ENCODE results near the gene ARHGEF7. TPM values are rescaled to one million over a fixed set of nuclear protein-coding genes. Genes with fewer than 3 reads are reported as not detected.

The ARHGEF7 gene
- total and polyA plus RNA-seq, 2 experiments from 2014 or later: 30.1 to 46.8 TPM

- no peaks in the 10 kb centered on the region for H3K9me3 ChIP-seq (ENCODE audit: low read depth)
- no peak overlapping the region for H3K4me3 ChIP-seq
- no peak overlapping the region for H2AFZ ChIP-seq
- no peaks in the 10 kb centered on the region for H3K9me2 ChIP-seq (replicated peaks; ENCODE audit: insufficient read depth)
- no peak overlapping the region for H3K4me2 ChIP-seq
- peaks cover 61% of the 10 kb centered on the region for H4K20me1 ChIP-seq (ENCODE audit: insufficient read depth, poor library complexity, severe bottlenecking)
- peaks cover 4% of the 10 kb centered on the region for H3K4me1 ChIP-seq (ENCODE audit: insufficient read depth)
- H3K27me3 ChIP-seq: no peaks in the 10 kb centered on the region
- H3K27ac ChIP-seq: no peak overlapping the region
- no peaks in the 10 kb centered on the region for H3K36me3 ChIP-seq (replicated peaks; ENCODE audit: insufficient read depth, low read depth)
- no peak for DNase-seq (ENCODE audit: low spot score)
- peaks cover 100% of the 10 kb centered on the region for H3K79me2 ChIP-seq
- TF ChIP-seq, protein P1, sequence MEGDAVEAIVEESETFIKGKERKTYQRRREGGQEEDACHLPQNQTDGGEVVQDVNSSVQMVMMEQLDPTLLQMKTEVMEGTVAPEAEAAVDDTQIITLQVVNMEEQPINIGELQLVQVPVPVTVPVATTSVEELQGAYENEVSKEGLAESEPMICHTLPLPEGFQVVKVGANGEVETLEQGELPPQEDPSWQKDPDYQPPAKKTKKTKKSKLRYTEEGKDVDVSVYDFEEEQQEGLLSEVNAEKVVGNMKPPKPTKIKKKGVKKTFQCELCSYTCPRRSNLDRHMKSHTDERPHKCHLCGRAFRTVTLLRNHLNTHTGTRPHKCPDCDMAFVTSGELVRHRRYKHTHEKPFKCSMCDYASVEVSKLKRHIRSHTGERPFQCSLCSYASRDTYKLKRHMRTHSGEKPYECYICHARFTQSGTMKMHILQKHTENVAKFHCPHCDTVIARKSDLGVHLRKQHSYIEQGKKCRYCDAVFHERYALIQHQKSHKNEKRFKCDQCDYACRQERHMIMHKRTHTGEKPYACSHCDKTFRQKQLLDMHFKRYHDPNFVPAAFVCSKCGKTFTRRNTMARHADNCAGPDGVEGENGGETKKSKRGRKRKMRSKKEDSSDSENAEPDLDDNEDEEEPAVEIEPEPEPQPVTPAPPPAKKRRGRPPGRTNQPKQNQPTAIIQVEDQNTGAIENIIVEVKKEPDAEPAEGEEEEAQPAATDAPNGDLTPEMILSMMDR (IDR thresholded peaks at IDR 0.05; ENCODE audit: poor library complexity): no peak
- TF ChIP-seq EZH2 (IDR thresholded peaks at IDR 0.05; ENCODE audit: borderline replicate concordance) (no peak), EZH2phosphoT487 (IDR thresholded peaks at IDR 0.05; ENCODE audit: low read depth, severe bottlenecking, unreplicated experiment) (no peak)
- 80% methylated on average over 15 of the region's 15 CpGs for WGBS (ENCODE audit: low lambda C conversion rate, missing lambda C conversion rate)
Measured at GRCh38 chr13:111174377-111175114, 59.4 kb downstream of the ARHGEF7 start.

DNA sequence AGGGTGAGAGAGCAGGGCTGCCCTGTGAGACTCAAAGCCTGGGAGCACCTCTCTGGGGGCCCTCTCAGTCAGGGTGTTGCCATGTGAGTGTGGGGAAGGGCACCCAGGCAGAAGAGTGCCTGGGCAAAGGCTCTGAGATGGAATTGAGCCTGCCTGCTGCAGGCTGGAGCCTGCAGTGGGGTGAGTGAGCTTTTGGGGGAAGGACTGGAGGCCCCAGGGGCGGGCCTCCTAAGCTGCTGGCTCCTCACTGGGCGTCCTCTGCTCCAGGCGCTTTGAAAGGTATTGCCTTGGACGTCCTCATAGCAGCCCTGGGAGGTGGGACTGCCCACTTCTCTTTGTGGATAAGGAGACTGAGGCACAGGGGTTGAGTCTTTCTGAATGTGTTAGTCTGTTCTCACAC is 60.3 kb downstream of the ARHGEF7 start:
- no peaks in the 10 kb centered on the region for H3K27me3 ChIP-seq
- DNase-seq (ENCODE audit: low spot score): no peak
- H3K36me3 ChIP-seq (replicated peaks; ENCODE audit: insufficient read depth, low read depth): no peaks in the 10 kb centered on the region
- H3K79me2 ChIP-seq: peaks cover 100% of the 10 kb centered on the region
- H3K9me2 ChIP-seq (replicated peaks; ENCODE audit: insufficient read depth): no peaks in the 10 kb centered on the region
- H3K4me3 ChIP-seq: no peak overlapping the region
- no peak overlapping the region for H3K4me2 ChIP-seq
- no peak overlapping the region for H2AFZ ChIP-seq
- WGBS (ENCODE audit: low lambda C conversion rate, missing lambda C conversion rate): 93% methylated on average over 4 of the region's 4 CpGs
- no peak overlapping the region for H3K27ac ChIP-seq
- H3K9me3 ChIP-seq (ENCODE audit: low read depth): no peaks in the 10 kb centered on the region
- H3K4me1 ChIP-seq (ENCODE audit: insufficient read depth): peaks cover 4% of the 10 kb centered on the region
- H4K20me1 ChIP-seq (ENCODE audit: insufficient read depth, poor library complexity, severe bottlenecking): peaks cover 67% of the 10 kb centered on the region
- TF ChIP-seq, protein P1 (IDR thresholded peaks at IDR 0.05; ENCODE audit: poor library complexity): no peak
- no peak for TF ChIP-seq EZH2 (IDR thresholded peaks at IDR 0.05; ENCODE audit: borderline replicate concordance)
- no peak for TF ChIP-seq EZH2phosphoT487 (IDR thresholded peaks at IDR 0.05; ENCODE audit: low read depth, severe bottlenecking, unreplicated experiment)

- WGBS (ENCODE audit: low lambda C conversion rate, missing lambda C conversion rate): 98% methylated on average over 4 of the region's 4 CpGs
- Histone ChIP-seq H3K4me3 (no peak overlapping the region), H3K27ac (no peak overlapping the region), H3K4me2 (no peak overlapping the region), H3K27me3 (no peaks in the 10 kb centered on the region), H3K4me1 (ENCODE audit: insufficient read depth) (peaks cover 4% of the 10 kb centered on the region), H3K9me2 (replicated peaks; ENCODE audit: insufficient read depth) (no peaks in the 10 kb centered on the region), H3K36me3 (replicated peaks; ENCODE audit: insufficient read depth, low read depth) (no peaks in the 10 kb centered on the region), H3K79me2 (peaks cover 99% of the 10 kb centered on the region), H3K9me3 (ENCODE audit: low read depth) (no peaks in the 10 kb centered on the region), H2AFZ (no peak overlapping the region), H4K20me1 (ENCODE audit: insufficient read depth, poor library complexity, severe bottlenecking) (peaks cover 65% of the 10 kb centered on the region)
- TF ChIP-seq EZH2 (IDR thresholded peaks at IDR 0.05; ENCODE audit: borderline replicate concordance) (no peak), EZH2phosphoT487 (IDR thresholded peaks at IDR 0.05; ENCODE audit: low read depth, severe bottlenecking, unreplicated experiment) (no peak)
- TF ChIP-seq, protein P1 (IDR thresholded peaks at IDR 0.05; ENCODE audit: poor library complexity): no peak
- no peak for DNase-seq (ENCODE audit: low spot score)
Measured at GRCh38 chr13:111175935-111176334, 60.8 kb downstream of the ARHGEF7 start.
